ENCODE measurements around the gene LYRM4. TPM values are rescaled to one million over a fixed set of nuclear protein-coding genes. Genes with fewer than 3 reads are reported as not detected.

Gene LYRM4
- total RNA-seq, 4 donors from 2014 or later: 8.4 to 20.1 (median 12.2) TPM

- Histone ChIP-seq H3K27ac (no peak overlapping the region), H3K36me3 (no peaks in the 10 kb centered on the region), H3K27me3 (no peaks in the 10 kb centered on the region), H3K9me3 (no peaks in the 10 kb centered on the region), H3K4me1 (peaks cover 6 to 12% of the 10 kb centered on the region in 2 donors), H3K4me3 (no peak overlapping the region)
- ATAC-seq (no peak), DNase-seq (no peak)
- no peak for TF ChIP-seq POLR2A (IDR thresholded peaks at IDR 0.05)
- no peak for TF ChIP-seq CTCF (IDR thresholded peaks at IDR 0.05 in 4 of 5, conservative IDR thresholded peaks at IDR 0.05 in 1 of 5)
- in situ Hi-C loops (cut with MboI; ENCODE audit: low sequenced_read_pairs in 4 of 4) (no loop called here), intact Hi-C loops (cut with DNase I; ENCODE audit: low total_unique reads) (no loop called here)
Observed at GRCh38 chr6:5256952-5257351, 3.8 kb downstream of the LYRM4 start.

GRCh38 chr6:5250911-5251310 lies 9.8 kb downstream of the LYRM4 start:
- Histone ChIP-seq H3K4me3 (no peak overlapping the region), H3K36me3 (no peaks in the 10 kb centered on the region), H3K27me3 (no peaks in the 10 kb centered on the region), H3K27ac (no peak overlapping the region), H3K4me1 (no peaks in the 10 kb centered on the region), H3K9me3 (no peaks in the 10 kb centered on the region)
- no peak for DNase-seq
- TF ChIP-seq POLR2A (IDR thresholded peaks at IDR 0.05) (no peak), CTCF (IDR thresholded peaks at IDR 0.05 in 4 of 5, conservative IDR thresholded peaks at IDR 0.05 in 1 of 5) (no peak)
- in situ Hi-C loops (cut with MboI; ENCODE audit: low sequenced_read_pairs in 4 of 4): no loop called here
- intact Hi-C loops (cut with DNase I; ENCODE audit: low total_unique reads): no loop called here
- no peak for ATAC-seq

DNA sequence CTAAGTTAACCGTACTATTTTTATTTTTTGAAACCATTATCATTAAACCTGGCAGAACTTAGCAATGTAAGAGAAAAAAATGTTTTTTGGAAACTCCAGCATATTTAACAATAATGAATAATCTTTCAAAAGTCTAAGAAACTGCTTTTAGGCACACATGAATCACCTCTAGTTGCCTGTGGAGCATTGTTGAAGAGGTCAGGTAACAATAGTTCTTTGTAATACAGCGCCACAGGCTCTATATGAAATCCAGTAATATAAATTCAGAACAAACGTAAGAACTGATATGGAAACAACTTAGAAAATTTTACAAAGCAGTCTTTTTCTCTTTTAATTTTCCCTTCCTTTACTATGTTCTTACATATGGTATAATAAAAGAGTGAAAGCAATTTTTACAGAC lies 10.3 kb downstream of the LYRM4 start:
- intact Hi-C loops (cut with DNase I; ENCODE audit: low total_unique reads): no loop called here
- TF ChIP-seq CTCF (IDR thresholded peaks at IDR 0.05 in 4 of 5, conservative IDR thresholded peaks at IDR 0.05 in 1 of 5) (no peak), POLR2A (IDR thresholded peaks at IDR 0.05) (no peak)
- Histone ChIP-seq H3K9me3 (no peaks in the 10 kb centered on the region), H3K27me3 (no peaks in the 10 kb centered on the region), H3K4me1 (no peaks in the 10 kb centered on the region), H3K4me3 (no peak overlapping the region), H3K27ac (no peak overlapping the region), H3K36me3 (no peaks in the 10 kb centered on the region)
- ATAC-seq: no peak
- no peak for DNase-seq
- in situ Hi-C loops (cut with MboI; ENCODE audit: low sequenced_read_pairs in 4 of 4): no loop called here

DNA sequence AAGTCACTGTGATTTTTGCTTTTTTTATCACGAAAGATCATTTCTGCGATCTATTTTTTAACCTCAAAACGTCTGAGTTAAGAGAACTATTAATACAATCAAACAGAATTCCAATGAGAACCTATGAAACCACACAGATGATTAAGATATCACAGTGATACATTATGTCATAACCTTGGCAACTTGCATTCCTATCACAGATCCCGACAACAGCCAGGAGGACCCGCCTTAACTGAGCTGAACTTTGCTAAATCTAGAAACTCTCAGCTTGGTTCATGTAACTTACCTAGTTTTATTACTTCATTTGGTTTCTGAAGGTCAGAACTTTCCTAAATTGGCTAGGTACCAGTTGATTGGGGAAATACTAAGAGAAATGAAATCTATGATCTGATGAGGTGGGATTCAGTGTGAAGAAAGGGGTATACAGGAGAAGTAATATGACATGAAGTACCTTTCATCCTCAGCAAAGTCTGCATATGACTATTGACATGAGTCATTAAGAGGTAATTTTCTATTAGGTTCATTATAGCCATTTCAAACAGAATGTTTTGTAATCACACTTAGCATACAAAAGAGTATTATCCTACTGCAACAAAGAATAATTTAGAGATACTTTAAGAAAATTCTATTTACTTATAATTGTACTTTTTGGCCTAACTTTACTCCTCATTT lies 11.2 kb downstream of the LYRM4 start:
- Histone ChIP-seq H3K9me3 (no peaks in the 10 kb centered on the region), H3K27me3 (no peaks in the 10 kb centered on the region), H3K4me1 (no peaks in the 10 kb centered on the region), H3K27ac (no peak overlapping the region), H3K36me3 (no peaks in the 10 kb centered on the region), H3K4me3 (no peak overlapping the region)
- intact Hi-C loops (cut with DNase I; ENCODE audit: low total_unique reads) (no loop called here), in situ Hi-C loops (cut with MboI; ENCODE audit: low sequenced_read_pairs in 4 of 4) (no loop called here)
- ATAC-seq (no peak), DNase-seq (no peak)
- TF ChIP-seq POLR2A (IDR thresholded peaks at IDR 0.05): no peak
- TF ChIP-seq CTCF (IDR thresholded peaks at IDR 0.05 in 4 of 5, conservative IDR thresholded peaks at IDR 0.05 in 1 of 5): no peak

Measured in gastrocnemius medialis (tissue), 4 donors.